Measurements from ENCODE around the gene HSPB7.

GRCh38 chr1:15994590-15995351 is 23.1 kb downstream of the HSPB7 start:
- no peak for TF ChIP-seq POLR2A (IDR thresholded peaks at IDR 0.05)
- TF ChIP-seq, protein P1, sequence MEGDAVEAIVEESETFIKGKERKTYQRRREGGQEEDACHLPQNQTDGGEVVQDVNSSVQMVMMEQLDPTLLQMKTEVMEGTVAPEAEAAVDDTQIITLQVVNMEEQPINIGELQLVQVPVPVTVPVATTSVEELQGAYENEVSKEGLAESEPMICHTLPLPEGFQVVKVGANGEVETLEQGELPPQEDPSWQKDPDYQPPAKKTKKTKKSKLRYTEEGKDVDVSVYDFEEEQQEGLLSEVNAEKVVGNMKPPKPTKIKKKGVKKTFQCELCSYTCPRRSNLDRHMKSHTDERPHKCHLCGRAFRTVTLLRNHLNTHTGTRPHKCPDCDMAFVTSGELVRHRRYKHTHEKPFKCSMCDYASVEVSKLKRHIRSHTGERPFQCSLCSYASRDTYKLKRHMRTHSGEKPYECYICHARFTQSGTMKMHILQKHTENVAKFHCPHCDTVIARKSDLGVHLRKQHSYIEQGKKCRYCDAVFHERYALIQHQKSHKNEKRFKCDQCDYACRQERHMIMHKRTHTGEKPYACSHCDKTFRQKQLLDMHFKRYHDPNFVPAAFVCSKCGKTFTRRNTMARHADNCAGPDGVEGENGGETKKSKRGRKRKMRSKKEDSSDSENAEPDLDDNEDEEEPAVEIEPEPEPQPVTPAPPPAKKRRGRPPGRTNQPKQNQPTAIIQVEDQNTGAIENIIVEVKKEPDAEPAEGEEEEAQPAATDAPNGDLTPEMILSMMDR (IDR thresholded peaks at IDR 0.05), result peak; percentile 72 to 83 (median 77)
- TF ChIP-seq POLR2AphosphoS5 (IDR thresholded peaks at IDR 0.05; ENCODE audit: insufficient read depth in 1 of 2, low read depth in 1 of 2), result no peak

Data from vagina (tissue), 2 donors.